HG03060 (cell line): ENCODE measurements around the gene NCKAP5L.
"Not testable (repeated sequence)": the region's sequence is repeated elsewhere in the genome, so short reads cannot be mapped to it uniquely, and the experiment has no call there.

ENCODE experiments used
- ATAC-seq: cut with Tn5 transposase; IDR thresholded peaks from one replicate; pipeline ENCODE4 v1.9.1; 2021; ENCODE audit warnings: low read depth, moderate number of reproducible peaks; ENCODE audit not compliant: unreplicated experiment

NCKAP5L gene

GRCh38 chr12:49787672-49788071 lies 40.5 kb downstream of the NCKAP5L start:
- ATAC-seq: no peak

DNA sequence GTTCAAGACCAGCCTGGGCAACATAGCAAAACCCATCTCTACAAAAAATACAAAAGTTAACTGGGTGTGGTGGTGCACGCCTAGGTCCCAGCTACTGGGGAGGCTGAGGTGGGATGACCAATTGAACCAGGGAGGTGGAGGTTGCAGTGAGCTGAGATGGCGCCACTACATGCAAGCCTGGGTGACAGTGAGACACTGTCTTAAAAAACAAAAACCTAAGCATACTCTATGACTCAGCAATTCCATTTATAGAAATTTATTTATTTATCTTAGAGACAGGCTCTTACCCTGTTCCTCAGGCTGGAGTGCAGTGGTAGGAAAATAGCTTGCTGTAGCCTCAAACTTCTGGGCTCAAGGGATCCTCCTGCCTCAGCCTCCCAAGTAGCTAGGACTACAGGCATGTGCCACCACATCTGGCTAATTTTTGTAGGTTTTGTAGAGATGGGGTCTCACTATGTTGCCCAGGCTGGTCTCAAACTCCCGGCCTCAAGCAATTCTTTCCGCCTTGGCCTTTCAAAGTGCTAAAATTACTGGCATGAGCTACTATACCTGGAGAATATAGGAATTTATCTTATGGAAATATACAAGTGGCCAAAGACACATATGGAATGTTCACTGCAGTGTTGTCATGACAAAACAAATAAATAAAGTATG lies 43.3 kb downstream of the NCKAP5L start:
- ATAC-seq: no peak

DNA sequence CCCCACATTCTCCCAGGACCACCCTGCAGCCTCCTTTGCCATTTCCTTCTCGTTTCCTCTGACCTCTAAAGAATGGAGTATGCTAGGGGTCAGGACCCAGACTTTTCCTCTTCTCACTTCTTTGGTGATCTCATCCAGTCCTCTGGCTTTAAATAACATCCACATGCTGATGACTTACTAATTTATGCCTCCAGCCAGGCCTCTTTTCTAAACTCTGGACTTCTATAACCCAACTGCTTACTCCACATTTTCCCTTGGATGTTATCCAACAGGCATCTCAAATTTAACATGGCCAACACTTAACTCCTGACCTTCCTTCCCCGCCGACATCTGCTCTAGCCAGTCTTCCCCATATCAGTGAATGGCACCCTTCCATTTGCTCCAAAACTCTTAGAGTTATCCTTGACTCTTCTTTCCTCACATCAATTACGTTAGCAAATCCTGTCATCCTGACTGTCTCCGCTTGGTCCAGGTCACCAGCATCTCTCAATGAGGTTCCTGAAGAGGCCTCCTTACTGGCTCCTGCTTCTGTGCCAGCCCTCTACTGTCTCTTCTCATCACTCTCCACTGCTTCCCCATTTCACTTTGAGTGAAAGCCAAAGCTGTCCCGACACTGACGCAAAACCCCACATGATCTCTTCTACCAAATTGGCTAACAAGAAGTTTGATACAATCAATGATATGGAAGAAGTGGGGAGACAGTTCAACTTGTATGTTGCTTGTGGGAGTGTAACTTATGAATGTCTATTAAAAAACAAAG lies 44.1 kb downstream of the NCKAP5L start:
- ATAC-seq: no peak

DNA sequence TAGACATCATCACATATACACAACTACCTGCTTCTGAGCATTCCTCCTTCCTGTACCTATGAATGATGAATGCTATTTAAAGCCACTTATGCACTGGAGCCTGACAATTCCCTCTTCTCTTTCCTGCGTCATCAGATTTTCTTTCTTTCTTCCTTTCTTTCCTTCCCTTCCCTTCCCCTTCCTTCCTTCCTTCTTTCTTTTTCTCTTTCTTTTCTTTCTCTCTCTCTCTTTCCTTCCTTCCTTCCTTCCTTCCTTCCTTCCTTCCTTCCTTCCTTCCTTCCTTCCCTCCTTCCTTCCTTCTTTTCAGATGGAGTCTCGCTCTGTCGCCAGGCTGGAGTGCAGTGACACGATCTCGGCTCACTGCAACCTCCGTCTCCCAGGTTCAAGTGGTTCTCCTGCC lies 47.3 kb downstream of the NCKAP5L start:
- not testable (repeated sequence) for ATAC-seq

GRCh38 chr12:49779581-49779980 lies 48.6 kb downstream of the NCKAP5L start:
- ATAC-seq: no peak

DNA sequence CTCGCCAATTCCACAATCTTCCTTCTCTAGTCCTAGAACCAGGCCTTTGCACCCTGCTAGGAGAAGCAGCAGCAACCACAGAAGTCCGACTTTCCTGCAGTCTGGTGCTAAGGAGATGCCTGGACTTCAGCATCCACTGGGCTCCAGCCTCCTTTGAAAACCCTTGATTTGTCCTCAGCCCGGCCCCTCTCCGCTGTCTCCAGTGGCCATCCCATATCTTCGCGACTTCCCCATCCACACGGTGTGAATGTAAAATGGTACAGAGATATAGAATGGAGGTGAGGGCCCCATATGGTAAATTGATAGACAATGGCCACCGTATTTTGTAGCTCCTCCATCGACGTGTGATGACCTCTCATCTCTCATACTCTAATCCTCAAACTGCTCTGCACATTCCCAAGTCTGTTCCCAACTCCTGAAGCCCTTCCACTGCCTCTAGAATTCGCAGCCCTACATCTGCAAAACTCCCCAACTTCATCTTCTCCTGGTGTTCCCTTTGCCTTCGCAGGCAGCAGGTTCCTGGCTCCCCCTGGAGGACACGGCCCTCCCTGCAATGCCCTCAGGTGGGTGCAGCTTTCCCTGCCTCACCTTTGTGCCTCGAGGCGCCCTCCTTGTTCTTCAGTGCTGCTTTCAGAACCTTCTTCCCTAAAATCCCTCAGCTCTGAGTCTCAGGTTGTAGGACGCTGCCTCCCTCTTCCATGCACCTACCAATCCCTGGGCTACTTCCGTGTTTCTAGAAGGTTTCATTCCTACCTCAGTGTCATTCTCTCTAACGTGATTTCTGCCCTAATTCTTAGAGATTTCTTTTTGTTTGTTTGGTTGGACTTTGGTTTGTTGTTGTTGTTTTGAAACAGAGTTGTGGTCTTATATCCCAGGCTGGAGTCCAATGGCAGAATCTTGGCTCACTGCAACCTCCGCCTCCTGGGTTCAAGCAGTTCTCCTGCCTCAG lies 50.1 kb downstream of the NCKAP5L start:
- no peak for ATAC-seq

DNA sequence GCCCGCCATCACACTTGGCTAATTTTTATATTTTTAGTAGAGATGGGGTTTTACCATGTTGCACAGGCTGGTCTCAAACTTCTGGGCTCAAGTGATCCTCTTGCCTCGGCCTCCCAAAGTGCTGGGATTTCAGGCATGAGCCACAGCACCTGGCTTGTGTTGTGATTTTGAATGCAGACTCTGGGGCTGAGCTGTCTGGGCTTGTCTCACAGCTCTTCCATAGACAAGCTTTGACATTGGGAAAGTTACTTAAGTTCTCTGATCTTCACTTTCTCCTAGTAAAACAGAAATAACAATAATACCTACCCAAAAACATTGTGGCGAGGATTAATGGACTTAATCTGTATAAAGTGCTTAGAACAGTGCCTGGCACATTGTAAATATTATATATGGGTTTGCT lies 50.9 kb downstream of the NCKAP5L start:
- no peak for ATAC-seq

GRCh38 chr12:49776858-49777257 lies 51.4 kb downstream of the NCKAP5L start:
- ATAC-seq: no peak

- ATAC-seq: no peak
These were observed 51.8 kb downstream of the NCKAP5L start for GRCh38 chr12:49776413-49776812.

- ATAC-seq: not testable (repeated sequence)
These were observed 55.1 kb downstream of the NCKAP5L start for GRCh38 chr12:49773102-49773501.

DNA sequence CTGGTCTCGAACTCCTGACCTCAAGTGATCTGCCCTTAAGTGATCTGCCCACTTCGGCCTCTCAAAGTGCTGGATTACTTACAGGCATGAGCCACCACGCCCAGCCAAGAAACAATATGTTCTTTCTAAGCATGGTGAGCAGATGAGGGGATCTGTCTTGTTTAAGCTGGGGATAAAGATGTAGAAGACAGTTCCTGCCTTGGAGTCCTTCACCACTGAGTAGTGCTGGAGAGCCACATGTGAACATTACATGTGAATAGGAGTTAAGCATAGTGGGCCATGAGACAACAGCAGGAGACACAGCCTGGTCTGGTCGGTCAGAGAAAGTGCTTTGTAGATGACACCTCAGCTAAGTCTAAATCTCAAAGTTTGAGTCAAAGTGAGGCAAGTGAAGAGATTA lies 60.9 kb downstream of the NCKAP5L start:
- ATAC-seq: no peak

- no peak for ATAC-seq
These were observed 62.1 kb downstream of the NCKAP5L start for GRCh38 chr12:49766115-49766455.

- no peak for ATAC-seq
These were observed 64.1 kb downstream of the NCKAP5L start for GRCh38 chr12:49764126-49764525.

DNA sequence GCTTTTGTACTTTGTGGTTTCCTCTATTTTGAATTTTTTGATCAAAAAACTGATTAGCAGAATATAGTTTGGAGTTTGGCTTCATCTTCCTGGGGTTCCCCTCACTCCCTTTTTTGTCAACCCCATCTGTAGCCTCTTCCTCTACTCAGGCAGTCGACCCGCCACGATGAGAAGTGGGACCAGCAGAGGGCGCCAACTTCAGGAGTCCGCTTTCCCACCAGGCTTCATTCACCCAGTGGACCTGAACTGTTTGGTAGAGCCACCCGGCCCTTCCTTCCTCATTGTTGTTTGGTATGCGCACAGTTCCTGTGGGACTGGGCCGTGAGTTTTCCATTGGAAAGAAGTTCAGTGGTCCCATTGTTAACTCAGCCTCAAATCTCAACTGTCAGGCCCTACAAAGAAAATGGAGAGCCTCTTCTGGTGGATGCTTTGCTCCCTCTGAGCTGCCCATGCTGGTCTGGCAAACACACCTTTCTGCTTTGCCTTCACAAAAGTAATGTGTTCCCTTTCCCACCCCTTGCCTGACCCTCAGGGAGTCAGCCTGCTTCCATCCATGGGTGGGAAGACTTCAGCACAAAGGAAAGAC lies 65.1 kb downstream of the NCKAP5L start:
- no peak for ATAC-seq

GRCh38 chr12:49762468-49762847 lies 65.8 kb downstream of the NCKAP5L start:
- no peak for ATAC-seq

DNA sequence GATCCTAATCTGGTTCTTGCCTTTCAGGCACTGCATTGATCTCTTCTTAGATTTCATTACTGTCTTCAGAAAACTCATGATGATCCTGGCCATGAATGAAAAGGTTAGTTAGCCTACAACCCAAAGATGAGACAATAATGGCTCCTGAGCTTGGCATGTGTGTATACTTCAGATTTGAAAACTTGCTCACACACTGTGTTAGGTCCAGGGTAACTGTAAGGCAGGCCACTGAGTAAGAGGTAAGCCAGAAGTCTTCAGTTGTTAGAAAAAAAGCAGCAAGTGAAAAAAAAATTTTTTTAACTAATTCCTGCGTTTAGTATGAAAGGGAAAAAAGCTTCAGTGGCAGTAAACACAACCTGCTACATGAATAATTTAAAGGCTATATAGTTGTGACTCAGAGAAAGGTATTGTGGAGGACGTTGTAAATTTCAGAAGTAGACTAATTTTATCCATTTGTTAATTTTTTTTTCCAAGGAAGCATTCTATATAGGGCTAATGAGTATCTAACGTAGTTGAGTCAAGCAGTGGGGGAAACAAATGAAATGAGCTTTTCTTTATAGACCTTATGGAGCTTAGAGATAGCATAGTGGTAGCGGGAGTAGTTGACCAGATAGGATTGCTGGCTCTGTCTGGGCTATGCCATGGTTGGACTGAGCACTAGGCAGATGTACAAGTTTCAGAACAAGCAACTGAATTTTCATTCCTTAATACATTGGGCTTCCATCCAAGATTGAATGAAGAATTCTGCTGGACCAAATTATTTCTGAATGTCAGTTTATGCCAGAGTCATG lies 66.3 kb downstream of the NCKAP5L start:
- ATAC-seq: no peak

DNA sequence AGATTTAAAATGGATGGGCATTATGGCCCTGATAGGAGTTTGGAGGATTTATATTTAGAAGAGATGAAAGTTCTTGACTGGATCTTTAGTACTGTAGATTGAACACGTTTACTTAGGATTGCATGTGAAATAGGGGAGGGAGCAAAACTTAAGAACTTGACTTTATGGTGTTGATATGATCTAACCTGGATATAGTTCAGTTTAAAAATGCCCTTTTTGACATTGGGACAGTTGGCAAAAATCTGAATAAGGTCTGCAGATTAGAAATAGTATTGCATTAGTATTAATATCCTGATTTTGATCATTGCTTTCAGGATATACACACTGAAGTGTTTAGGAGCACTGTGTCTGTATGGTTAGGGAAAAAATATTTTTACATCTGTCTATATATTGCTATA lies 77.2 kb downstream of the NCKAP5L start:
- ATAC-seq: no peak

- ATAC-seq: peak; percentile 35
These were observed 77.9 kb downstream of the NCKAP5L start for GRCh38 chr12:49750027-49750995.

GRCh38 chr12:49748800-49749199 lies 79.4 kb downstream of the NCKAP5L start:
- no peak for ATAC-seq
